ENCODE measurements around the gene TOX4.

Gene TOX4

DNA sequence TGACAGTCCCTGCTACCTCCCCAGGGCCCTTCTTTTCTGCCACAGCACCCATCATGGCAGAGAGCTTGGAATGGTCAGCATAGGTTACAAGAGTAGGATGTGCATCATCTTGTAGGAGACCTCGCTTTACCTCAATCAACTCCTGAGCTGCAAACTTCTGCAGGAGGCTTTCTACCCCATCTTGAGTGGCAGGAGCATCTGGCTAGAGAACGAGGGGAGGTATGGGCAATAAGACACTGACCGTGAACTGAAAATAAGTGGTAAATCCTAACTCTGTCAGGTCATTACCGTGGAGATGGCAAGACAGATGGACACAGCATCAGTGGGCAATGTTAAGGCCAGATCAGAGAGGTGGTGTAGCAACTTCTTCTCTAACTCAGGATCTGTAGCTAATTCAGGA is 26.4 kb downstream of the TOX4 start:
- no peak for DNase-seq

DNA sequence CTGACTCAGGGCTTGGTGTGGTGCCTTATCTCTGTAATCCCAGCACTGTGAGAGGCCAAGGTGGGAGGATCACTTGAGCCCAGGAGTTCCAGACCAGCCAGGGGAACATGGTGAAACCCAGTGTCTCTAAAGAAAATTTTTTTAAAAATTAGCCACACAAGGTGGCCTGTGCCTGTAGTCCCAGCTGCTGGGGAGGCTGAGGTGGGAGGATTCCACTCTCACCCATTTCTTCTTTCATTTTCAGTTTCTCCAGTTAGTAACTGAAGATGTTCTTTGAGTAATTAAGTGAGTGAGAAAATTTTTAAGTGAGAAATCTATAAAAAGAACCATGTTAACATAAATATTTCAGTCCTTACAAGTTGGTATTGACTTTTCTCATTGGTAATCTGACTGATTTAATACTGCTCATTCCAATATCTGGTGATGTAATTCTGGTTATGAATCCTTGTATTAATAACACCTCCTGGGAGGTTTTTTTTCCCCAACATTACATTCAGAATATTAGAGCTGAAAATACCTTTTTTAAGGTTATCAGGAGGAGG is 28.1 kb downstream of the TOX4 start:
- no peak for DNase-seq

DNA sequence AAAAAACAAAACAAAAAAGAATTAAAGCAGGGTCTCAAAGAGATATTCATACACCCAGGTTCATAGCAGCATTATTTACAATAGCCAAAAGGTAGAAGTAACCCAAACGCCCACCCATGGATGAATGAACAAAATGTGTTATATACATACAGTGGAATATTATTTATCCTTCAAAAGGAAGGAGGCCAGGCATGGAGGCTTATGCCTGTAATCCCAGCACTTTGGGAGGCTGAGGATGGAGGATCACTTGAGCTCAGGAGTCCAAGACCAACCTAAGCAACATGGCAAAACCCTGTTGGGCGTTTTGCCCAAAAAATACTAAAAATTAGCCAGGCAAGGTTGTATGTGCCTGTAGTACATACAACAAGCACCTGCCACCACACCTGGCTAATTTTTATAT is 29.6 kb downstream of the TOX4 start:
- no peak for DNase-seq

DNA sequence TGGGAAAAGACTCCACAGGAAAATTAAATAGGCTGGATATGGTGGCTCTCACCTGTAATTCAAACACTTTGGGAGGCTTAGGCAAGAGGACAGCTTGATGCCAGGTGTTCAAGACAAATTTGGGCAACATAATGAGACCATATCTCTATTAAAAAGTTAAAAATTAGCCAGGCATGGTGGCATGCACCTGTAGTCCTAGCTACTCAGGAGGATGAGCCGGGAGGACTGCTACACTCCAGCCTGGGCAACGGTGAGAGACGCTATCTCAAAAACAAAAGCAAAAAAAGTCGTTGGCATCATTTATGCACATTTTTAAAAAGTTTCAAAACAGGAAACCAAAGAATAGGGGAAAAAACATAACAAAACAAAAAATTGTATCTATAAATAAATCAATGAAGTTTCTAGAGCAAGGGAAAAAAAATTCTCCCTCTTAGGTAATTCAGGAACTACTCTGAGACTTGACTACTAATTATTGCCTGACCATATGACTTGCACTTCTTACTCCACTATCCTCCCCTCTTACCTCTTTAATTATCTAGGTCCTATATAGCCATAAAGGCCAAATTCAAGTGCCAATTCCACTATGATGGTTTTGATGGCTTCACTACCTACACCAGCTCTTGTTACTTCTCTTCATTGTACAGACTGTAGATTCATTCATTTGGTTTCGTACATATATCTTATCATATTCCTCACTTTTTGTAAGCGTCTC is 32.6 kb downstream of the TOX4 start:
- DNase-seq = no peak

DNA sequence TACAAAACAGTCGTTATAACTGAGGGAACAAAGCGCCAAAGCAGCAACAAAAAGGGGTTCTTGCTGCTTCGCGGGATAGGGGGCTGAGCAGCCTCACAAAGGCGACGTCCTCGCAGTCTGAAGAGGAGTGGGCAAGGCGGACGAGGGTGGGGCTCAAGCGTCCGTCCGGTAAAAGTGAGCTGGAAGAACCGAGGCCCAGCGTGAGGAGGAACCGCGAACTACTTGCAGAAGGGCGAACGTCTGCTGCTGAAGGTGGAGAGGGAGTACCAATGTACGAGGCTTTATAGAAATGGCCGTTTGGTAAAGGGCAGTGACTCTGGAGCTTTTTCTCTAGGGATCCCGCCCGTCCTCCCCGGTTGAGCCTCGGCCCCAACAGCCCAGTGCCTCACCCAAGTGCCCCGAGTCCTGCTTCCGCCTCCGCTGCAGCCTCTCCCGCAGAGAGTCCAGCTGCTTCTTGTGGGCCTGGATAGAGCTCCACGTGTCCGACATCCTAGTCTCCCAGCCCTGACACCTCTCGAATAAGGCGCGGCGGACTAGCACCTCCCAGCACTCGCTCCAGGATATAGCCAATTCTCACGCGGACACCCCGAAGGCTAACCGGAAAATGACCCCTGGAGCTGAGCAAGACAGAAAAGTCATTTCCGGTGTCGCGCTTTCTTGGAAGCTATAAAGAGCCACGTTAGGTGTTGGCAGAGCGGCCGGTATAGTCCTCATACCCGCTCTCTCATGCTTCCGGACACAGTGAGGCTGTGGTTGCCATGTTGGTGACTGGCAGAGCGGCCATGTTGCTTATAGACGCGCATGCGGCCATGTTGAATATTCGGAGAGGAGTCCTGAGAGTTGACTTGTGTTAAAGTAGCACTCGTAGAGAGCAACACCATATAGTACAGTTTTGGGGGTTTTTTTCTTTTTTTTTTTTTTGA is 34.0 kb downstream of the TOX4 start, which contains the start of gene METTL3:
Gene METTL3, minus strand, starts transcription at position 606 of the 923 bp plus-strand sequence. Its CDS starts 117 bp downstream, at position 489.
- peak; percentile 100 for DNase-seq

DNA sequence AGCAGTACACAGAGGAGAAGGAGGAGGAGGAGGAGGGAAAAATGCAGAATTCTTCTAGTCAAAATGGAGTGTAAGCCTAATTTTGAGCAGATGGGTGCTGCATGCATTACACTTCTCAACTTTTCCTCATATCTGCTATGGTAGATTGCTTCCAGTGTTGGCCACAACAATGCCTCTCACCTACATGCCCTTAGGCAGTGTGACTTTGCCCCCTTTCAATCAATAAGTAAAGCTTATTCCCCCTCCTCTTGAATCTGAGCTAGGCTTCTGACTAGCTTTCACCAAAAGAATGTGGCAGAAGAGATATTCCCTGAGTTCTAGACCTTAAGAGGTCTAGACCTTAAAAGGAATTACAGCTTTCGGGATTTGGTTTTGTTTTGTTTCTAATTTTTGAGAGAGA is 37.3 kb downstream of the TOX4 start:
- no peak for DNase-seq

DNA sequence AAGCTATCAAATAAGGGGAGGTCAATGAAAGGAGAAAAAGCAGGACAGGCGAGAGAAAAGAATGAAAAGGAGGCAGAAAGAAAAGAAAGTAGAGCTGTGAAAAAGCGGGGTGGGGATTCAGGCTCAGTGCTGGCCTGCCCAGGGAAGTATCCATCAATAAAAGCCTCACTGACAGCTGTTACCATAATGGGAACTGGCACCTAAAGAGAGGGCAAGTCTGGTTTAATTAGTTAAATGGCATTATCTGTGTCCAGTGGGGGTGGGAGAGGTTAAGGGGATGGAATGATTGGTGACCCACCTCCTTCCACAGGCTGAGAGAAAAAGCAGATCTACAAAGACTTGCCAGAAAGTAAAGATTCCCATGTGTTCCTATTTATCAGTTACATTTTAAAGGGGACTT is 41.7 kb downstream of the TOX4 start:
- DNase-seq = no peak

DNA sequence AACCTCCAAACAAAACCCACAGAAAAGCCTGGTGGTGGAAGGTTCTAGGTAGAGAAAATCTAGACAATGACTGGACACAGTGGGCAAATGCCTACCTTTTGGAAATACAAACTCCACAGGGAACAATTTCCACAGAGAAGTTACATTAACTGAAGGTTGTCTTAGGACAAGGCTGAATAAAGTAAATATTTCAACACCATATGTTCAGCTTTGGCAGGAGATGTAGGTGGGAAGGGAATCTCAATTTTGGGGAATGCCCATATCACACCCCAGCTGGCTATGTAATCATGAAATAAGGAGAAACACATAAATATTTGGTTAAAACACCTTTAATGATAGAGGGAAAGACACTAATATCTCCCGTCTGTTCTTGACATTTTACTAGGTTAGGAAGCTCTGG is 43.8 kb downstream of the TOX4 start:
- DNase-seq = no peak

DNA sequence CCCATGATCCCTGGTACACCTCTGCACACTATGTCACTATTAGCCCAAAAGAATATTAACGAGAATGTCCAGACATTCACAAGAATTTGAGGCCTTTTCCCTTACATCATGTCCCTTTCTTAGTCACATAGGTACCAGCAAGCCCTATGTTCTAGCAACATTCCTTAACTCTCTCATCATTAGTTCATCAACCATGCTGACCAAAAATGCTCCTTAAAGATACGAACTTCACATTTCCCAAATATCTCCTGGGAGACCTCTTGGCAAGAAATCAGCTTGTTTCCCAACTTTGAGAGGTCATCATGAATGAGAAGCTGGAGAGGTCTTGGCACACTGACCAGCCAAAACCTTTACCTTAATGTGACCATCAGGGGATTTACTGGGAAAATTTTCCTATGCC is 44.5 kb downstream of the TOX4 start:
- DNase-seq = peak; percentile 84

DNA sequence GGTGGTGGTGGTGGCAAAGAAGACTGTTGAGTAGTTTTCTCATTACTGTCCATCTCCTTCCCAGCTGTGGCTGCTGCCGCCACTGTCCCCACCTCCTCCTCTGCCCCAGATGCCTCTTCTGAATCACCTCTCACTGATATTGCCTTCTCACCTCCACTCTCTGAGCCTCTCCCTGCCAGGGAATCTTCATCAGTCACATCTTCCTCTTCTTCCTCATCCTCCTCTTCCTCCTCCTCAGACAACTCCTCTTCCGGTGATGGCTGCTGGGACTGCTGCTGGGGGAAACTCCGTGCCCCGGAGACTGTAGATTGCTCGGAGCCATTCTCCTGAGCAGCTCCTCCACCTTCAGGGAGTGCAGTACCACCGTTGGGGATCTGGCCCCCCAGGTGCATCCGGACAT is 46.2 kb downstream of the TOX4 start:
- DNase-seq = no peak

DNA sequence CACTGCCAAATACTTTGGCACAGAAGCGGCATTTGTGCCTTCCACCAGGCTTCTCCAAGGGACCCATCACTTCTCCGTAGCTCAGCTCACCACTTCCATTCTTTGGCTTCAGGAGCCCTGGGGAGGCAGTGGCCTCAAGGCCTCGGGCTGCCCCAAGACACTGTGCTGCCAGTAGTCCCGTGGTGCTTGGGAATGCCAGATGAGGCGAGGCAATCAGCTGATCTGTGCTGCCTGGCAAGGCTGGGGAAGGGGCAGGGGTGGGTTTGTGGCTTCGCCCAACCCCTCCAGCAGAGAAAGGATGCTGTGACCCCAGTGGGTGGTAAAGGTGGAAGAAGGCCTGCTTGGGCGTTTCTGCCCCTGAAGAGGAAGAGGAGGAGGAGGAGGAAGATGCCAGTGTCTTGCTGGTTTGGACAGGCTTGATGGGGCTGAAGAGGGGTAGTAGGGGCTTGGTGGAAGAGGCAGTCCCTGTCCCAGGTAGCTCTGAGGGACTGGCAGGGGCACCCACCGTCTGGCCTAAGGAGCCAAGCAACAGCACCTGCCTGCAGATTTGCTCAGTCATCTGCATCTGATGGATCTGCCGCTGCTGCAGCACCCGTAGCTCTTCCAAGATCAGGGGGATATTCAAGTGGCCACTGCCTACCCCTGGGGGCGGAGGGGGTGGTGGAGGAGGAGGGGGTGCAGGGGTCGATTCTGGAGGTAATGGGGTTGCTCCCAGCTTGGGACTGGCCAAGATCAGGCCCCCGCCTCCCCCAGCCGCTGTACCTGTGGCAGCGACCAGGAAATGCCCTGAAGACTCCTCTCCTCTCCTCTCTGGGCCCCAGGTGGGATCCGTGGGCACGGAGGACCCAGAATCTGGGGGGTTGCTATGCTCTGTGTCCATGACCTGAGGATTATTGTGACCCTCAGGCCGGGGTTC is 47.8 kb downstream of the TOX4 start:
- DNase-seq = no peak

DNA sequence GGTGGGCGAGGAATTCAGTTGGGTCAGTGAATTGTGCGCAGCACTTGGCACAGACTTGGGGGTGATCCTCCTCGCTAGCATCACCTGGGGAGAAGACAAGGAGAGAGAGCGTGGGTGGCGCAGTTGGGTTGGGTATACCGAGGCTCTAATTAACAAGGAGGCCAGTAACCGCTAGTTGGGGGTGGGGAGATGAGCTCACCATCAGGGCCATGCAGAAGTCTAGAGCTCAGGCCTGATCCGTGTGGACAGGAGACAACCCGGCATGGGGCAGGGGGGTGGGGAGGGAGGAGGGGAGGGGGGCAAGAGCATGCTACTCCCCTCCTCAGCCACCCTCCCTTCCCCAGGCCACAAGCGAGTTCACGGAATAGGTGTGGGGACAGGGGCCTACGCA is 48.6 kb downstream of the TOX4 start:
- DNase-seq = no peak

DNA sequence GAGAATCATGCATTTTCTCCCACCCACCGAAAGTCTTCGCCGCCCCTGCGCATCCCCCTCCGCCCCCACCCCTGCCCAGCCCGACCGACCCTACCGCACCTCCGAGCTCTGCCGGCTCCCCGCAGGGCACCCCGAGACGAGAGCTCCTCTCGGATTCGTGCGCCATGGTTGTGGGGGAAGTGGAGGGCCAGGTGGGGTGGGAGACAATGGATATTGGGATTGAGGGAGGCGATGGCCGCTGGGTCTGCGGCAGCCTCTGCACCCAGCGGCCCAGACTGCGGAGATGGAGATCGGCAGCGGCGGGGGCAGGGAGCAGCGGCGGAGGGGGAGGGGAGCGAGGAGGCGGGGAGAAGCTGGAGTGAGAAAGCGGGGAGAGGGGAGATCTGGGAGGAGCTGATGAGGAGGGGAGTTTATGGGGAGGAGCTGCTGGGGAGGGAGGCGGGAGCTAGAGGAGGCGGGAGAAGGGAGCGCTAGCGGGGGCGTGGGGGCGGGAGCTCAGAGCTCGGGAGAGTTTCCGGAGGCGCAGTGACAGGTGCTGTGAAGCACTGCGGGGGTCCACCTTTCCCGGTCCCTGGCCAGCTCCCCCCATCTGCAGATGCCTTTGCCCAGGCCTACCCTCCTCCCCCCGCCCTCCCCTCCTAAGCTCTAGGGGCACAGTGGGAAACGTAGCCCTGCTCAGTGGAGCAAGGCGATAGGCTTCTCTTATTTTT is 49.1 kb downstream of the TOX4 start, which contains the start of gene SALL2:
Gene SALL2, minus strand, starts transcription at position 385 of the 710 bp plus-strand sequence. Its CDS starts 219 bp downstream, at position 166.
- DNase-seq = peak; percentile 26

DNA sequence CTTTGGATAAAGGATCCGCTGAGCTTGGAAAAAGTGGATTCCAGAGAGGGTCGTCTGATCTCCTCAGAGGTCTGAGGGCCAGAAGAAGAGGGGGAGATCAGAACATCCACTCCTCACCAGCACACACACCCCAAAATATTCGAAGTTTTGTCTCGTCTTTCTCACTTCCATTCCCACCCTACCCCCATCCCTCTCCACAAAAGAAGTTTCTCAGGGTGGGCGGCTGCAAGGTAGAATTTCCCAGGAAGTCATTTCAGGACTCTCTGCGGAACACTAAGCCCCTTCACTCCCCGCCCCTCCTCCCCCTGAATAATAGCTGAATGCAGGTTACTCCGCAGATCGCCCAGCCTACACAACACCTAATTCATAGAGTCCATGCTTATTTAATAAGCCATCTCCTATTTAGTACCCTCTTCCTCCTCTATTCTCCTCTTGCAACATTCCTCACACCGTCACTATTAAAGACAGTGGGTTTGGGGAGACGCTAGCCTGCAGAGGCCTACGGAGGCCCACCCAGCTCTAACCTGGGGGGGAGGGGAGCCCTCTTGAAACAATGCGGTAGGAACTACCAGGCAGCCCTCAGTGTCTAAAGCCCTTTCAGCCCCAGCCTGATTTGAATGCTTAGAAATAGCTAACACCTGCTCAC is 49.8 kb downstream of the TOX4 start:
- no peak for DNase-seq

DNA sequence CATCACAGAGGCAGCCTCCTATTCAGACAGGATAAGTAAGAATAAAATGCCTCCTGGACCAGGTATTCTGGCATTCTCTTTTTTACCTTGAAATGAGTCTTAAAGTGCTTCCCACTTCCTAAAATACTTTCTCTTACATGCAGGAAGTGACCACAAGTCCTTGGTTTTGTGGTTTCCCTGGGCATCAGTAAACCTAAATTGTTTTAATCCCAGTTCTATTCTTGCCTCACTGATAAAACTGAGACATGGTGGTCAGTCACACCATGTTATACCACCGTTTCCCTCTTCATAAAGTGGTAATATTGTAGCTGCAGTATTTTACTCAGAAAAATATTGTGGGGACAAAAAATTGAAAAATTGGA is 50.3 kb downstream of the TOX4 start:
- no peak for DNase-seq

DNA sequence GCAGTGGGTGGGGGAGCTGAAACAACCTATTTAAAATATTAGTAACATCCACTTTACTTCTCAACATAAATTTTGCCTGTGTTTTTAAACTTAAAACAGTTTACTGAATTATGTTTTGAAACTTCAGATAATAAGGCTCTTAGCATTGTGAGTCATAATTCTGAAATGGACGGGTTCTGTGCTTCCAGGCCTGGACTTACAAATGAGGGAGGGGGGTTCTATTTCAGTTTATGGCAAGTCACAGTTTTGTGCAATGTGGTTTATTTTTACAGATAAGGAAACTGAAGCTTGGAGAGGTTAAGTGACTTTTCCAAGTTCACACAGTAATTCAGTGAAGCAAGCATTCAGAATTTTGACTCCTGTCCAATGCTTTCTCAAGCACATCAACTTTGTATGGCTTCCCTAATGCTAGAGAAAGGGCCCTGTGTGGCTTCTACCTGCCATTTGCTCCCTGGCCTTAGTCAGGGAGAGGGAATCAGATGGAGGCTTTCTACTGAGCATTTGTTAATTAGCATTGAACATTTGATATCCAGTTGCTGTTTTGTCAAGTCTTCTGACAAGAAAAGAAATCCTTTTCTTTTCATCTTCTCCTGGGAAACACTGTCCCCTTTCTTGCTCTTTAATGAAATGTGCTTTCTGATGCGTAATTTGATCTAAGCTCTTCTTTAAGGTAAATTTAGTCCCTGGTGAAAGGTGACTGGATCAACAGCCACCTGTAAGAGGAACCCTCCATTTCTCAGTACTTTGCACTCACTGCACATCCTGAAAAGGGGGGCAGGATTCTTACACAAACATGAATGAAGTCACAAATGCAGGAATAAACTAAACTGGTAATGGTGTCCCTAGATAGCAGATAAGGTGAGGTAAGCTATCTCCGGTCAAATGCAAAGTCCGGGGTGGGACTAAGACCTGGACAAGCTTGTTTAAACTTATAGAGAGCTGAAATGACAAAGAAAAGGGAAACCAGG is 51.7 kb downstream of the TOX4 start:
- peak; percentile 61 for DNase-seq

DNA sequence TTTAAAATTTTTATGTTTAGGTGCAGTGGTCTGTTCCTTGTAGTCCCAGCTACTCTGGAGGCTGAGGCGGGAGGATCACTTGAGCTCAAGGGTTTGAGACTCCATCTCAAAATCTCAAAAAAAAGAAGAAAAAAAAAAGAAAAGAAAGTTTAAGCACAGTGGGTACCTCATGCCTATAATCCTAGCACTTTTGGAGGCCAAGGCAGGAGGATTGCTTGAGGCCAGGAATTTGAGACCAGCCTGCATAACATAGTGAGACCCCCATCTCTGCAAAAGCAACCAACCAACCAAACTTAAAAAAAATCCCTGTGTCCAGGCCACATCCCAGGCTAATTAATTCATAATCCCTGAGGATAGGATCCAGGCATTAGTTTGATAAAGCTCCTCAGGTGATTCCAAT is 52.5 kb downstream of the TOX4 start:
- no peak for DNase-seq

DNA sequence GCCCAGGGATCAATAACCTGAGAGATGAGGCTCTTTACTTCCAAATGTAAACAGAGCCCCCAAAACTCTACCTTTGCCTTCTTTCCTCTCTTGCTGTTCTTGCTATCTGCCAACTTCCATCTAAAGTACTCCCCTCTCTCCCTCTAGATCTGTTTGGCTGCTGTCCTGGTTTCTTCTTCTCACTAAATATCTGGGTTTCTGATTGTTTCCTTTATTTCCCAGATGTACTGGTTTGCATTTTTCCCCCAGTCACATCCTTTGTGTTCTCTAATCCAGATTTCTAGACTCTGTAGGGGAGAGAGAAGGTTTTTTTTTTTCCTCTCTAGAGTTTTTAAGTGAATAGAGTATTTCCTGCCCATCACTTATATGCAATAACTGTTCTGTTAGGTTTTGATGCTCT is 56.3 kb downstream of the TOX4 start:
- no peak for DNase-seq

DNA sequence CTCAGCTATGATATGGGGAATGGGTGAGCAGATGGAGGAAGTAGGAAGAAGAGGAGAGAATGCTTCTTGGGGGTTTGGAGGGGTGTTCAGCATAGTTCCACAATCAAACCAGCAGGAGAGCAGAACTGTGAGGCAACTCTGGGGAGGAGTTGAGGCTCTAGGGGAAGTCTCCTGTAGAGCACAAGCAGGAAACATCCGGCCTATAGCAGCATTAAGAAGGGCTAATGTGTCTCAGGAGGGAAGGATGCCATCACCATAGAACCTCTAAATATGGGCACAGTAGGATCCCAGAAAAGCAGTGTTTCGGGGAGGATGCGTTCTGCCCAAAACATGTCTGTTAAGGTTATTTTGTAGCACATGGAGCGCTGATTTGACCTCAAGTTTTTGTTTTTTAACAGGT is 57.6 kb downstream of the TOX4 start:
- DNase-seq = no peak

Data from NCI-H226 (cell line).